GM06990 (cell line): ENCODE measurements around the gene NECTIN1.

Experiments
- DNase-seq: peaks from one replicate; pipeline ENCODE4 v3.0.0-alpha.2; 2011; ENCODE audit not compliant: insufficient read length; ENCODE audit errors: extremely low read depth
- H3K27me3 ChIP-seq: replicated peaks from 2 replicates; pipeline ENCODE4 v1.6.0; 2011; ENCODE audit warnings: low read length; ENCODE audit not compliant: control insufficient read depth, insufficient read depth
- H3K36me3 ChIP-seq: 2 replicates; pipeline ENCODE4 v1.5.1; 2011; ENCODE audit warnings: low read length; ENCODE audit not compliant: control insufficient read depth, insufficient read depth
- H3K4me3 ChIP-seq: replicated peaks from 2 replicates; pipeline ENCODE4 v1.5.1; 2011; ENCODE audit warnings: low read depth, mild to moderate bottlenecking, control low read depth, low read length
- CTCF ChIP-seq: IDR thresholded peaks from 2 replicates; pipeline ENCODE4 v1.5.1; 2011; ENCODE audit warnings: low read length, control low read depth, mild to moderate bottlenecking, inconsistent platforms; ENCODE audit not compliant: insufficient read depth, poor library complexity, severe bottlenecking

Gene NECTIN1

GRCh38 chr11:119592642-119593041 lies 136.4 kb downstream of the NECTIN1 start:
- H3K4me3 ChIP-seq: no peak overlapping the region
- H3K27me3 ChIP-seq: no peaks in the 10 kb centered on the region
- no peaks in the 10 kb centered on the region for H3K36me3 ChIP-seq
- no peak for DNase-seq
- TF ChIP-seq CTCF: no peak

- TF ChIP-seq CTCF: no peak
- DNase-seq: no peak
- no peak overlapping the region for H3K4me3 ChIP-seq
These were observed 137.1 kb downstream of the NECTIN1 start for GRCh38 chr11:119591836-119592310.

GRCh38 chr11:119590651-119591351 lies 138.2 kb downstream of the NECTIN1 start:
- H3K4me3 ChIP-seq: no peak overlapping the region
- DNase-seq: no peak
- TF ChIP-seq CTCF: no peak
- peaks cover 1% of the 10 kb centered on the region for H3K27me3 ChIP-seq
- no peaks in the 10 kb centered on the region for H3K36me3 ChIP-seq

More at GRCh38 chr11:119591836-119592310, 137.1 kb downstream of the NECTIN1 start:
- no peaks in the 10 kb centered on the region for H3K36me3 ChIP-seq
- no peaks in the 10 kb centered on the region for H3K27me3 ChIP-seq

GRCh38 chr11:119589001-119589400 lies 140.0 kb downstream of the NECTIN1 start:
- H3K36me3 ChIP-seq: no peaks in the 10 kb centered on the region
- no peak for TF ChIP-seq CTCF
- H3K4me3 ChIP-seq: no peak overlapping the region
- no peak for DNase-seq
- H3K27me3 ChIP-seq: peaks cover 3% of the 10 kb centered on the region
